HG03280 (cell line): ENCODE measurements around the gene ADORA2B.
A peak's percentile ranks its signal among the peaks of the same experiment; 100 is the strongest.
"Not testable (repeated sequence)": the region's sequence is repeated elsewhere in the genome, so short reads cannot be mapped to it uniquely, and the experiment has no call there.

ENCODE experiments used
- ATAC-seq: cut with Tn5 transposase; IDR thresholded peaks from one replicate; pipeline ENCODE4 v1.9.1; 2021; ENCODE audit warnings: mild to moderate bottlenecking, moderate library complexity; ENCODE audit not compliant: unreplicated experiment

Gene ADORA2B

GRCh38 chr17:15979013-15979412, 34.1 kb downstream of the ADORA2B start:
- not testable (repeated sequence) for ATAC-seq

- ATAC-seq: no peak
These were observed 36.3 kb downstream of the ADORA2B start for GRCh38 chr17:15981208-15981607.

GRCh38 chr17:15981646-15982580, 37.0 kb downstream of the ADORA2B start:
- no peak for ATAC-seq

GRCh38 chr17:15996322-15996721, 51.4 kb downstream of the ADORA2B start:
- ATAC-seq: no peak

- ATAC-seq: no peak
These were observed 53.2 kb downstream of the ADORA2B start for GRCh38 chr17:15998031-15998562.

- peak; percentile 92 for ATAC-seq
These were observed 54.4 kb downstream of the ADORA2B start, which contains the start of the genes TTC19 and ZSWIM7 for GRCh38 chr17:15999141-15999973. Gene TTC19 (plus strand): TSS chr17:15999824. CDS start chr17:15999849, 25 bp downstream. Gene ZSWIM7 (minus strand): TSS chr17:15999704. CDS start chr17:15999594, 110 bp downstream.

- peak; percentile 37 for ATAC-seq
These were observed 55.3 kb downstream of the ADORA2B start for GRCh38 chr17:15999974-16000827.

GRCh38 chr17:16001226-16001897, 56.4 kb downstream of the ADORA2B start:
- ATAC-seq: no peak

GRCh38 chr17:16002708-16003260, 57.9 kb downstream of the ADORA2B start:
- no peak for ATAC-seq

GRCh38 chr17:16003841-16004240, 58.9 kb downstream of the ADORA2B start:
- no peak for ATAC-seq

GRCh38 chr17:16005636-16006035, 60.7 kb downstream of the ADORA2B start:
- no peak for ATAC-seq

GRCh38 chr17:16007439-16007838, 62.5 kb downstream of the ADORA2B start:
- ATAC-seq: no peak

- no peak for ATAC-seq
These were observed 69.0 kb downstream of the ADORA2B start for GRCh38 chr17:16013943-16014407.

- ATAC-seq: no peak
These were observed 74.4 kb downstream of the ADORA2B start for GRCh38 chr17:16019347-16019746.

- ATAC-seq: no peak
These were observed 79.0 kb downstream of the ADORA2B start for GRCh38 chr17:16023881-16024280.

GRCh38 chr17:16025202-16025601, 80.3 kb downstream of the ADORA2B start:
- no peak for ATAC-seq
